Measurements from ENCODE around the gene TC2N. TPM values are rescaled to one million over a fixed set of nuclear protein-coding genes. Genes with fewer than 3 reads are reported as not detected.
"Not testable (repeated sequence)": the region's sequence is repeated elsewhere in the genome, so short reads cannot be mapped to it uniquely, and the experiment has no call there.

TC2N gene
- total RNA-seq, 2 experiments from 2014 or later, result 163 to 181 TPM

DNA sequence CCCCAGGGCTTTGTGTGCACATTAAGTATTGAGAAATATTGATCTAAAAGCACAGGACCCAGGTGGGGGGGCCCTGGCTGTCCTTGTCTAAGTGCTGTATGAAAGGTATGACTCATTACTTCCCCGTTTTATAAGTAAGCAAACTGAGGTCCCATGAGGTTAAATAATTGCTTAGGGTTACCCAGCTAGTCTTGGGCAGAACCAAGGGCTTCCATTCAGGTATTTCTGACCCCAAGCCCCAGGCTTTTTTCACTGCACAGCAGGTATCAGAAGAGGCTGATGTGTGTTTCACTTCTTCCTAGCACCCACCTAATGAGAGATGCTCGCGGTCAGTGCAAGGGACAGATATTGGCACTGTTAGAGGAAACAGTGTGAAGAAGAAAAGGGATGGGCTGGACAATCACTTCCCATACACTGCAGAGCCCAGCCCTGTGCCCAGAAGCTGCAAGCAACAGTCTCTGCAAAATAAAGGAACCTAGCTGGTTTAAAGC is 4.7 kb upstream of the TC2N start:
- no peak for ATAC-seq (ENCODE audit: low read depth)
- Mint-ChIP-seq H3K4me1 (peaks cover 83% of the 10 kb centered on the region), H3K36me3 (peaks cover 2% of the 10 kb centered on the region), H3K27me3 (no peaks in the 10 kb centered on the region), H3K9me3 (no peaks in the 10 kb centered on the region), H3K27ac (peak overlapping the region; percentile 94), H3K4me3 (peak overlapping the region; percentile 81)
- POLR2A ChIA-PET, result interaction anchor here (0.9 to 4.0 kb wide), 6 partner anchors 10 to 362 kb away, joined by 3 to 30 read pairs (median 6); partner anchors contain the start of gene PPP4R3A
- no peak for DNase-seq

DNA sequence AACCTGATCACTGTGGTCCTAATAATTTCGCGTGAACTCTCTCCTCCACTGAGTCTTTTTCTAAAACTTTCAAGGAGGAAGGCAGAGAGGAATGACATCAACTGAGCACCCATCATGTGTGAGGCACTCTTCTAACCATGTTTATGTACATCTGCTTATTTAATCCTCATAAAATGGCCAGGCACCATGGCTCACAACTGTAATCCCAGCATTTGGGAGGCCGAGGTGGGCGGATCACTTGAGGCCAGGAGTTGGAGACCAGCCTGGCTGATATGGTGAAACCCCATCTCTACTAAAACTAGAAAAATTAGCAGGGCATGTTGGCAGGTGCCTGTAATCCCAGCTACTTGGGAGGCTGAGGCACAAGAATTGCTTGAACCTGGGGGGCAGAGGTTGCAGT is 4.1 kb upstream of the TC2N start:
- H3K27ac Mint-ChIP-seq, result peak overlapping the region; percentile 94
- not testable (repeated sequence) for ATAC-seq (ENCODE audit: low read depth); H3K36me3 Mint-ChIP-seq; H3K27me3 Mint-ChIP-seq; DNase-seq; H3K4me3 Mint-ChIP-seq; H3K9me3 Mint-ChIP-seq
- POLR2A ChIA-PET, result interaction anchor here (0.7 to 4.0 kb wide), 6 partner anchors 10 to 362 kb away, joined by 3 to 30 read pairs (median 8); partner anchors contain the start of gene PPP4R3A
- H3K4me1 Mint-ChIP-seq, result peaks cover 89% of the 10 kb centered on the region

DNA sequence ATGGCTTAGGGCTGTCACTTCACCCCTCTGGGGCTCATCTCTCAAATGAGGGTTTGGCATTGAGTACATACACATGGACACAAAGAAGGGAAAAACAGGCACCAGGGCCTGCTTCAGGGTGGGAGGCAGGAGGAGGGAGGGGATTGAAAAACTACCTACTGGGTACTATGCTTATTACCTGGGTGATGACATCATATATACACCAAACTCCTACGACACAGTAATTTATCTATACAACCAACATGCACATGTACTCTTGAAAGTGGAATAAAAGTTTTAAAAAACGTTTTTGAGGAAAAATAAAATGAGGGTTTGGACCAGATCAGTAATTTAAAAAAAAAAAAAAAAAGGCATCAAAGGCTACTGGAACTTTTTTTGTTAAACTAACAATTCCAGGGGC is 3.6 kb upstream of the TC2N start:
- Mint-ChIP-seq H3K9me3 (no peaks in the 10 kb centered on the region), H3K27ac (peak overlapping the region; percentile 92), H3K4me3 (peak overlapping the region; percentile 80), H3K4me1 (peaks cover 93% of the 10 kb centered on the region), H3K36me3 (peaks cover 2% of the 10 kb centered on the region), H3K27me3 (no peaks in the 10 kb centered on the region)
- DNase-seq (no peak), ATAC-seq (ENCODE audit: low read depth) (no peak)
- POLR2A ChIA-PET, result interaction anchor here (0.7 to 3.9 kb wide), 2 partner anchors 9 to 29 kb away, joined by 7 to 30 read pairs; no protein-coding TSS in a partner anchor

DNA sequence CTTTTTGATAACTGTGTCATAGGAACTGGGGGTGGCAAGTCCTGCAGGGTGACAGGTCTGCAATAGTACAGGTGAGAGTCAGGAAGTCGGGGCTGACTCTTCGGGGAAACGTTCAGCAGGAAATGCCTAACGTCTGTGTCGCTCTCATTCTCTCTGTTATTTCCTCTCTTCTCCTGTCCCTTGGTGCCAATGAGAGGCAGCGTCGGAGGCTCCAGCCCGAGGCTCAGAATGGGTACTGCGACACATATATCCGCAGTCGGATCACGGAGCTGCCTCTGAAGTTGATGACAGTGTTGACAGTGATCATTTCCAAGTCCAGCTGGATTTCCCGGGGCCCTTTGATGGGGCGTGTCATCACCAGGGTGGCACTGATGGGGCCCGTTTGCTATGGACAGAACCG is 2.7 kb upstream of the TC2N start:
- ATAC-seq (ENCODE audit: low read depth), result peak; percentile 35
- peak overlapping the region; percentile 92 for H3K27ac Mint-ChIP-seq
- H3K9me3 Mint-ChIP-seq, result no peaks in the 10 kb centered on the region

DNA sequence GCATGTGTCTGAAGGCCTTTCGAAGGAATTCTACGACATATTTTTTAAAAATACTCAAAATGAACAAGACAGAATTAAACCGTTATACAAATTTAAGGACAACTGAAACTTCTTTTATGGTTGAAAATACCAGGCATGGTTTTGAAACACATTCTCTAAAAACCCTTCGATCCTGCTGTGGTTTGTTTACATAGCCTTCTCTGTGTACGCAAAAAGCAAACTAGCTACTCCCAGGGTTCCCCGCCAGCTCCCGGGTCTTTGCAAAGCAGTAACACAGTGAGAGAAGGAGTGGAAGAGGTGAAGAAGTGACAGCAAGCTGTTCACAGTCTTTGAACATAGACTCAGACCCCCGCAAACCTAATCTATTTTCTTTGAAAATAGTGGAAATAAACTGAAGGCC is 2.2 kb upstream of the TC2N start:
- H3K9me3 Mint-ChIP-seq, result no peaks in the 10 kb centered on the region
- POLR2A ChIA-PET, result interaction anchor here (0.6 to 1.7 kb wide), 4 partner anchors 9 to 25 kb away, joined by 3 to 7 read pairs (median 3); no protein-coding TSS in a partner anchor
- peaks cover 4% of the 10 kb centered on the region for H3K36me3 Mint-ChIP-seq
- no peaks in the 10 kb centered on the region for H3K27me3 Mint-ChIP-seq
- H3K27ac Mint-ChIP-seq, result peak overlapping the region; percentile 92
- DNase-seq (no peak), ATAC-seq (ENCODE audit: low read depth) (no peak)
- H3K4me1 Mint-ChIP-seq, result peaks cover 87% of the 10 kb centered on the region
- peak overlapping the region; percentile 80 for H3K4me3 Mint-ChIP-seq

More for the DNA sequence above, 2.7 kb upstream of the TC2N start:
- Mint-ChIP-seq H3K27me3 (no peaks in the 10 kb centered on the region), H3K36me3 (peaks cover 3% of the 10 kb centered on the region), H3K4me1 (peaks cover 88% of the 10 kb centered on the region), H3K4me3 (peak overlapping the region; percentile 80)
- DNase-seq, result peak; percentile 53
- POLR2A ChIA-PET, result interaction anchor here (0.6 to 1.7 kb wide), 4 partner anchors 9 to 26 kb away, joined by 3 to 7 read pairs (median 3); no protein-coding TSS in a partner anchor

DNA sequence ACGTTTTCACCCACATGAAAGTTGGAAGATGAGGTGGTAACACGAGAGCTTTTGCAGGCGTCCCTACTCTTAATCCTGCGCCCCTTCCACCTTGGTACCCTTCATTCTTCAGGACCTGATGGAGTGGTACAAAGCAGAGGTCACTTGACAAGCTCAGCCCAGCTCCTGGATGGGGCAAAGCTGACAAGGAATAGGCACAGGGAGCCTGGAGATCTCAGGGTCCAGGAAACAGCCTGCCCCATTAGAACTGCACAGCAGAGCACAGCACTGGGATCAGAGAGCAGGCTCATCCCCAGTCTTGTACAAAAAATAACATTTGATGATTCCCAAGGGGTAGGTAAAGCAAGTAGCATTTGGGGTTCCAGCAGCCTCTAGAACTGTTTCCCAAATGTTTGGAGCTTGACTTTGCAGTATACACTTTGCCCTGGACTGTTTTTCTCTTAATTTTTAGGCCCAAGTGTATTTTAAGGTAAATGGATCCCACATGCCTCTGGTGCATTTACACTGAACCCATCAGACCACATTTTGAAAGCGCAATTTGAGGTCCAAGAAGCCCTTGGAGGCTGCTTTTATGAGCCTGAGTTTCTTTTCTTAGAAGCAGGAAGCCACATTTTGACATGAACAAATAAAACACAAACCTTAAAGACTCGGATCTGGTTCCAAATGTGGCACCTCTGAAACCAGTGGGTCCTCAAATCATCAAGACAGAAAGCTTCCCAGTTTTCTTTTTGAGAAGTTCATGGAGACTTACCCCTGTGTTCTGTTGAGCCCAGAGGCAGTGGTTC is 633 bp downstream of the TC2N start:
- DNase-seq (peak; percentile 50), ATAC-seq (ENCODE audit: low read depth) (peak; percentile 38)
- H3K27me3 Mint-ChIP-seq, result no peaks in the 10 kb centered on the region
- POLR2A ChIA-PET, result interaction anchor here (0.6 to 2.1 kb wide), 12 partner anchors 8 to 623 kb away, joined by 3 to 11 read pairs (median 5); partner anchors contain the start of genes GPR68 and PPP4R3A
- H3K36me3 Mint-ChIP-seq, result peaks cover 13% of the 10 kb centered on the region
- H3K27ac Mint-ChIP-seq, result peak overlapping the region; percentile 97
- peak overlapping the region; percentile 93 for H3K4me3 Mint-ChIP-seq
- peaks cover 80% of the 10 kb centered on the region for H3K4me1 Mint-ChIP-seq
- no peaks in the 10 kb centered on the region for H3K9me3 Mint-ChIP-seq

DNA sequence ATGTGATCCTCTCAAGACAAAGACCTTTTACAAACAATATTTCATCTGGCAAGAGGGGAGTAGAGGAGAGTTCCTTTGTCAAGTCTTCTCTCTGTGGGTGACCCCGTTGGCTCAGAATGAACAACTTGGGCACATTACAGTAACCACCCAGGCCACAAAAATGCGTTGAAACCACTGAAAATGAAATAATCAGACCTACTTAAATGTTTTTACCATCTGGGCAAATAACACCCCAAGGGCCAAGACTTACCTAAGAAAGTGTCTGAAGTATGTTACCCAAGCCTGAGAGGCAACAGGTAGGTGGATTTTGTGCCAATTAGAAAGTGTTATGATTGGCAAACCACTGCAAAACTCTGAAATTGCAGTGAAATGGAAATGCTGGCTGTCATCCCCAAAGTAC is 1.3 kb downstream of the TC2N start:
- Mint-ChIP-seq H3K27ac (peak overlapping the region; percentile 97), H3K9me3 (no peaks in the 10 kb centered on the region), H3K27me3 (no peaks in the 10 kb centered on the region), H3K4me1 (peaks cover 79% of the 10 kb centered on the region), H3K4me3 (peak overlapping the region; percentile 93), H3K36me3 (peaks cover 16% of the 10 kb centered on the region)
- ATAC-seq (ENCODE audit: low read depth) (no peak), DNase-seq (no peak)
- POLR2A ChIA-PET, result interaction anchor here (1.4 to 2.1 kb wide), 4 partner anchors 9 to 356 kb away, joined by 3 to 11 read pairs (median 5); partner anchors contain the start of gene PPP4R3A

DNA sequence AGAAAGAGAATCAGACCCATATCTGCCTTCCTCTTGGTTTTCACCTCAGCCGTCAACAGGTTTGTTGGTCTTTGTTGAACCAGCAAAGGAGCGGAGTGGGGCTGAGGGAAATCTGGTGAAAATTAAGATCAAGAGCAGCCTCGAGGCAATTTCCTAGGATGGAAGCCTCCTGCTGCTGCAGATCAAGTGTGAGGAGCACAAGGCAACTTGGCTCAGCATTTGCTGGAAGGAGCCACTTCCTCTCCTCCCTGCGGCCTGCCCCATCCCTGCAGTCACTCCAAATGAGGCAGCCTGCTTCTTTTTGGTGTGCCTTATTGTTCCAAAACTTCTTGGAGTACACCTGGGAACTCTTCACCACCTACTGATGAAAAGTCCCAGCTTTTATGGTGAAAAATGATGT is 4.9 kb downstream of the TC2N start:
- DNase-seq (no peak), ATAC-seq (ENCODE audit: low read depth) (no peak)
- POLR2A ChIA-PET, result interaction anchor here (0.5 to 4.1 kb wide), 3 partner anchors 11 to 25 kb away, joined by 5 to 30 read pairs (median 5); no protein-coding TSS in a partner anchor
- H3K9me3 Mint-ChIP-seq, result no peaks in the 10 kb centered on the region
- no peaks in the 10 kb centered on the region for H3K27me3 Mint-ChIP-seq
- peak overlapping the region; percentile 85 for H3K27ac Mint-ChIP-seq
- peaks cover 69% of the 10 kb centered on the region for H3K4me1 Mint-ChIP-seq
- peak overlapping the region; percentile 81 for H3K4me3 Mint-ChIP-seq
- peaks cover 38% of the 10 kb centered on the region for H3K36me3 Mint-ChIP-seq

DNA sequence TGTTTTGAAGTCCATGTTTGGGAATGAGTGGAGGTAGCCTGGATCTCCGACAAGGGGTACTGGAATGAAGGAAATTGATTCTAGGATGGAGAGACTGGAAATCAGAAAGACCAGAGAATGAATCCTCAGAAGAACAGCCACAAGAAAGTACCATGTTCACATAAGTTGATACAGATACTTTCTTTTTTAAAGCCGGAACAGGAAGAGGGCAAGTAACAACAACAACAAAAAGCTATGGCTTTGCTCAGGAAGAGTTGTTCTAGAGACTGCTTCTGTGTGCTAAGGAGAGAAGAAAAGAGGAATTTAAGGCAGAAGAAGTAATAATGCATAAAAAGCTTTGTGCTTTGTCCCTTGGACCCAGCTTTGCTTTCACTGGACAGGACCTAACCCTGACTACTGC is 6.2 kb downstream of the TC2N start:
- POLR2A ChIA-PET, result interaction anchor here (0.5 to 4.1 kb wide), 4 partner anchors 9 to 522 kb away, joined by 3 to 30 read pairs (median 3); no protein-coding TSS in a partner anchor
- peak overlapping the region; percentile 67 for H3K4me3 Mint-ChIP-seq
- H3K36me3 Mint-ChIP-seq, result peaks cover 44% of the 10 kb centered on the region
- ATAC-seq (ENCODE audit: low read depth) (peak; percentile 46), DNase-seq (no peak)
- H3K27ac Mint-ChIP-seq, result peak overlapping the region; percentile 78
- H3K9me3 Mint-ChIP-seq, result no peaks in the 10 kb centered on the region
- H3K4me1 Mint-ChIP-seq, result peaks cover 55% of the 10 kb centered on the region
- no peaks in the 10 kb centered on the region for H3K27me3 Mint-ChIP-seq

DNA sequence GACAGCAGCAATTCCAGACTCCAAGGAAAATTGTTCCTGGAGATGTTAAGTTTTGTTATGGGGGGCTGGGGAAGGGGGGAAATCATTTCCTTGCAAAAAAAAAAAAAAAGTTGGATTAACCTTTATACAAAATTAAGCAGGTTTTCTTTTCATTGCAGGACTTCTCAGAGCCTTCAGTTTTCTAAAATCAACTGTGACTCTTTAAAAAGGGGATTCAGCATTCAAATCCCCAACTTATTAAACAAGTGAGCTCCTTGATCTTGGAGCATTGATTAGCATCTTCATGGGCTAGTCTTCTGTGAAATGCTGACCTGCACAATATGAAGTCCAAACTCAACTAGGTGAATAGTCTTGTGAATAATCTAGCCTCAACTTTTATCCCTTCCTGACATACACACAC is 7.1 kb downstream of the TC2N start:
- ATAC-seq (ENCODE audit: low read depth) (no peak), DNase-seq (no peak)
- H3K36me3 Mint-ChIP-seq, result peaks cover 51% of the 10 kb centered on the region
- peak overlapping the region; percentile 62 for H3K27ac Mint-ChIP-seq
- H3K9me3 Mint-ChIP-seq, result no peaks in the 10 kb centered on the region
- H3K4me3 Mint-ChIP-seq, result no peak overlapping the region
- POLR2A ChIA-PET, result interaction anchor here (0.6 to 4.1 kb wide), 2 partner anchors 13 to 200 kb away, joined by 3 to 30 read pairs; no protein-coding TSS in a partner anchor
- H3K27me3 Mint-ChIP-seq, result no peaks in the 10 kb centered on the region
- peaks cover 58% of the 10 kb centered on the region for H3K4me1 Mint-ChIP-seq

DNA sequence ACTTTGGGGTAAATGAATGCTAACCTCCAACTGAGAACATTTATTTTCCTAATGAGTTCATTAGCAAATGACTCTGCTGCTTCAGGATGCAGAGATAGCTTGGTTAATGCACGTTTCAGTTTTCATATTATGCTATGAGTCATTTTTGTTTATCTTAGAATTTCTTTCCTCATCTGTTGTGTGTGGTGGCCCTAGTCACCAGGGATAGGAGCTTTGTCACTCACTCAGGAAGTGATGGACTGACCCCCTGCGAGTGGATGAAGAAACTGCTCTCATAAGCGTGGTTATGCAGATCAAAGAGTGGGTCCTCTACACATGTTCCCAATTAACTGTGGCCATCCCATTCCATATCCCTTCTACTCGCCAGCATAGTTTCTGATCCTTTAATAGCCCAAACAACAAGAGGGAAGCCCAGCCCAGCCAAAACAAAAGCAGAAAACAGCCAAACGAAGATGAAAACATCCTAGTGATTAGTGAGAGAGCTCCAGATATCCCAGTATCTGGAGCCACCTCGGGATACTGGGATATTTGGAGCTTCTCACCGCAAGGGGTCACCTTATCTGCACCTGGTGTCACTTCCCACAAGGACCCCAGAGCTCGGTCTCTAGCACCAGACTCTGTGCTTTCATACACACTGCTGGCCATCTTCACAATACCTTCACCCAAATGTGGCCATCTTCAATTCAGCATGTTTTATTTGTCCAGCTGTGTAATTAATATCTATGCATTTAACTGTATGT is 8.6 kb downstream of the TC2N start:
- H3K4me3 Mint-ChIP-seq, result peak overlapping the region; percentile 2
- H3K4me1 Mint-ChIP-seq, result peaks cover 53% of the 10 kb centered on the region
- ATAC-seq (ENCODE audit: low read depth) (no peak), DNase-seq (no peak)
- POLR2A ChIA-PET, result interaction anchor here (0.7 to 1.4 kb wide), 5 partner anchors 9 to 348 kb away, joined by 3 to 8 read pairs (median 3); partner anchors contain the start of genes PPP4R3A, TC2N and TRIP11
- H3K27ac Mint-ChIP-seq, result peak overlapping the region; percentile 14
- H3K36me3 Mint-ChIP-seq, result peaks cover 51% of the 10 kb centered on the region
- H3K27me3 Mint-ChIP-seq, result no peaks in the 10 kb centered on the region
- no peaks in the 10 kb centered on the region for H3K9me3 Mint-ChIP-seq

DNA sequence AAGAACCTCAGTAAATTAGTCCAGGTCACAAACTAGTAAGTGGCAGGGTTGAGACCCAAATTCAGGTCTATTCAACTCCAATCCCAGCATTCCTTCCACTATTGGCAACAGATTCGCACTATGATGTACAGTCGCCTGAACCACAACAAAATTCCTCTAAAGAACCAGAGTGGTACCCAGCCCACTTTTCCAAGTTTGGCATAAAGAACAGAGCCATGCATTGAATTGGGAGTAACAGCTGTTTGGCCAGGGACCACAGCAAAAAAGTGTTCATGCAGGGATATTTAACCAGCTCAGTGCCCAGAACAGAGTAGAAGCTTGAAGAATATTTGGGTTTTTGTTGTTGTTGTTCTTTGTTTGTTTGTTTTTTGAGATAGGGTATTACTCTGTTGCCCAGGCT is 9.7 kb downstream of the TC2N start:
- Mint-ChIP-seq H3K4me3 (no peak overlapping the region), H3K9me3 (no peaks in the 10 kb centered on the region), H3K4me1 (peaks cover 42% of the 10 kb centered on the region), H3K27ac (no peak overlapping the region), H3K36me3 (peaks cover 46% of the 10 kb centered on the region), H3K27me3 (no peaks in the 10 kb centered on the region)
- no peak for DNase-seq
- ATAC-seq (ENCODE audit: low read depth), result no peak
- POLR2A ChIA-PET, result interaction anchor here (0.6 kb wide), 1 partner anchor 201 kb away, joined by 4 read pairs; no protein-coding TSS in a partner anchor

All from activated naive CD8-positive, alpha-beta T cell treated with anti-CD3 and anti-CD28 coated beads, Interleukin-2, amount 10 ng/mL, durations not matched to agents 7 days and 5 days (primary cell).